ENCODE data around the gene CDK14. TPM values are rescaled to one million over a fixed set of nuclear protein-coding genes. Genes with fewer than 3 reads are reported as not detected.

Gene CDK14
- total and polyA plus RNA-seq, 2 donors (not counting 3 experiments of a cell fraction or from before 2014, with no cell fraction given) = 5.5 to 34.2 TPM

DNA sequence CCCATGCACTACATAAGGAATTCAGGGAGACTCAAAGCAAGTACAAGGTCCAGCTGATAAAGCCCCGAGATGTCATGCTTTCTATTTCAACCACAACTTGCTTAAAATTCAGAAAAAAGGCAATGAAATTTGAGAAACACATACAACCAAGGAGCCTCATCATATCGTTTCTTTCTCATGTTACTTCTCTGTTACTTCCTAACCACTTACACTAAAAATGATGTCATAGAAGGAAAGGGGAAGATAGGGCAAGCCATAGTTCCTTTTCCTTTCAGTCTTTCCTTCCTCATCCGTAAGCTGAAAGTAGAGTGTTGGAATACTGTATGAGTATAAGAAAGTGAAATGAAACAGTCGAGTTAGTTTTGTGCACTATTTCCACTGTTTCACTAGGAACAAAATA lies 27.9 kb upstream of the CDK14 start:
- intact Hi-C loops (cut with micrococcal nuclease) = no loop called here

DNA sequence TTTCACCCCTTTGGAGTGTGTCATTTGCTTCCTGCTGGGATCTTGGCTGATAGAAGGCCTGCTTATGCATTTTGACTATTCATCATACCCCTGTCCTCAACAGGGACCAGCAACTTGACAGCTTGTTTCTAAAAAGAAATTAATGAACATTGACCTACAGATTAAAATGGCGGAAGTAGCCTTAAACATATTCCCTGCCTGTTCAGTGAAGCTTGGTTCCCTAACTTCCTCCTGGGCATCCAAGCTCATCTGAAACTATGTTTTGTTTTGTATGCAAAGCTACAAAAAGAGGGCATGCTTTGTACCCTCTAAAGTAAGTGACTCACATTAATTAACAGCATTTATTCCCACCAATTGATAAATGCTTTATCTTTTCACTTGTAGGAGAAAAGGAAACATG lies 26.8 kb upstream of the CDK14 start:
- intact Hi-C loops (cut with micrococcal nuclease) = no loop called here
- Histone ChIP-seq H3K27ac (ENCODE audit: insufficient read depth, low read depth, low read length) (no peak overlapping the region), H3K4me1 (ENCODE audit: control insufficient read depth, extremely low read depth, insufficient read depth, low read length) (no peaks in the 10 kb centered on the region), H3K9ac (replicated peaks; ENCODE audit: extremely low read depth, insufficient read depth, low read length) (no peak overlapping the region), H3K9me1 (replicated peaks; ENCODE audit: control insufficient read depth, extremely low read depth, insufficient read depth, low read length) (no peaks in the 10 kb centered on the region), H3K9me3 (replicated peaks; ENCODE audit: control insufficient read depth, insufficient read depth, low read length) (no peaks in the 10 kb centered on the region), H3K4me2 (ENCODE audit: insufficient read depth, low read length) (no peak overlapping the region), H3K36me3 (ENCODE audit: control insufficient read depth in 2 of 2, extremely low read depth in 1 of 2, insufficient read depth in 2 of 2, low read length in 2 of 2) (no peaks in the 10 kb centered on the region), H4K20me1 (replicated peaks; ENCODE audit: control insufficient read depth, extremely low read depth, insufficient read depth, low read length) (no peaks in the 10 kb centered on the region), H3K79me2 (ENCODE audit: control insufficient read depth, insufficient read depth, low read length) (no peaks in the 10 kb centered on the region), H3K4me3 (replicated peaks in 1 of 3; ENCODE audit: insufficient read depth in 1 of 3, low read depth in 1 of 3, low read length in 3 of 3) (no peak overlapping the region), H3K27me3 (ENCODE audit: control insufficient read depth in 2 of 2, insufficient read depth in 2 of 2, low read length in 2 of 2) (peaks cover 0 to 2% of the 10 kb centered on the region in 2 experiments), H2AFZ (ENCODE audit: low read depth, low read length) (no peak overlapping the region)
- no peak for FAIRE-seq
- no TSS peak for BruUV-seq (replicated peaks)
- TF ChIP-seq MYC (IDR thresholded peaks at IDR 0.05; ENCODE audit: low read depth, low read length) (no peak), GATA2 (IDR thresholded peaks at IDR 0.05; ENCODE audit: insufficient read depth, insufficient read length, low read depth, low read length) (no peak), EZH2 (IDR thresholded peaks at IDR 0.05; ENCODE audit: borderline replicate concordance, low read depth, low read length, severe bottlenecking) (no peak), FOS (IDR thresholded peaks at IDR 0.05; ENCODE audit: borderline replicate concordance, insufficient read depth, low read length) (no peak), POLR2AphosphoS5 (IDR thresholded peaks at IDR 0.05; ENCODE audit: insufficient read depth, low read depth, low read length) (no peak), POLR2A (IDR thresholded peaks at IDR 0.05; ENCODE audit: low read depth, low read length) (no peak), JUN (IDR thresholded peaks at IDR 0.05; ENCODE audit: borderline replicate concordance, insufficient read depth, insufficient read length, low read depth) (no peak)
- TF ChIP-seq, protein P1, sequence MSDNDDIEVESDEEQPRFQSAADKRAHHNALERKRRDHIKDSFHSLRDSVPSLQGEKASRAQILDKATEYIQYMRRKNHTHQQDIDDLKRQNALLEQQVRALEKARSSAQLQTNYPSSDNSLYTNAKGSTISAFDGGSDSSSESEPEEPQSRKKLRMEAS (IDR thresholded peaks at IDR 0.05; ENCODE audit: insufficient read depth, insufficient read length) = no peak
- TF ChIP-seq, protein P2, sequence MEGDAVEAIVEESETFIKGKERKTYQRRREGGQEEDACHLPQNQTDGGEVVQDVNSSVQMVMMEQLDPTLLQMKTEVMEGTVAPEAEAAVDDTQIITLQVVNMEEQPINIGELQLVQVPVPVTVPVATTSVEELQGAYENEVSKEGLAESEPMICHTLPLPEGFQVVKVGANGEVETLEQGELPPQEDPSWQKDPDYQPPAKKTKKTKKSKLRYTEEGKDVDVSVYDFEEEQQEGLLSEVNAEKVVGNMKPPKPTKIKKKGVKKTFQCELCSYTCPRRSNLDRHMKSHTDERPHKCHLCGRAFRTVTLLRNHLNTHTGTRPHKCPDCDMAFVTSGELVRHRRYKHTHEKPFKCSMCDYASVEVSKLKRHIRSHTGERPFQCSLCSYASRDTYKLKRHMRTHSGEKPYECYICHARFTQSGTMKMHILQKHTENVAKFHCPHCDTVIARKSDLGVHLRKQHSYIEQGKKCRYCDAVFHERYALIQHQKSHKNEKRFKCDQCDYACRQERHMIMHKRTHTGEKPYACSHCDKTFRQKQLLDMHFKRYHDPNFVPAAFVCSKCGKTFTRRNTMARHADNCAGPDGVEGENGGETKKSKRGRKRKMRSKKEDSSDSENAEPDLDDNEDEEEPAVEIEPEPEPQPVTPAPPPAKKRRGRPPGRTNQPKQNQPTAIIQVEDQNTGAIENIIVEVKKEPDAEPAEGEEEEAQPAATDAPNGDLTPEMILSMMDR (IDR thresholded peaks at IDR 0.05; ENCODE audit: extremely low read depth in 1 of 2, insufficient read depth in 1 of 2, low read depth in 1 of 2, low read length in 2 of 2) = no peak
- DNase-seq (ENCODE audit: low read depth, low spot score) = no peak
- POLR2A ChIA-PET = interaction anchor here (0.6 kb wide), 1 partner anchor 42 kb away, joined by 5 read pairs; no protein-coding TSS in a partner anchor
- CTCF ChIA-PET = no interaction called here
- dilution Hi-C loops (cut with MboI; ENCODE audit: extremely low pct_ligation_motif_present, low sequenced_read_pairs) = no loop called here

More for the DNA sequence above, 27.9 kb upstream of the CDK14 start:
- TF ChIP-seq GATA2 (IDR thresholded peaks at IDR 0.05; ENCODE audit: insufficient read depth, insufficient read length, low read depth, low read length) (no peak), FOS (IDR thresholded peaks at IDR 0.05; ENCODE audit: borderline replicate concordance, insufficient read depth, low read length) (no peak), MYC (IDR thresholded peaks at IDR 0.05; ENCODE audit: low read depth, low read length) (no peak), POLR2AphosphoS5 (IDR thresholded peaks at IDR 0.05; ENCODE audit: insufficient read depth, low read depth, low read length) (no peak), JUN (IDR thresholded peaks at IDR 0.05; ENCODE audit: borderline replicate concordance, insufficient read depth, insufficient read length, low read depth) (no peak), EZH2 (IDR thresholded peaks at IDR 0.05; ENCODE audit: borderline replicate concordance, low read depth, low read length, severe bottlenecking) (no peak)
- H3K9me1 ChIP-seq (replicated peaks; ENCODE audit: control insufficient read depth, extremely low read depth, insufficient read depth, low read length) = no peaks in the 10 kb centered on the region
- H3K4me2 ChIP-seq (ENCODE audit: insufficient read depth, low read length) = no peak overlapping the region
- no peaks in the 10 kb centered on the region for H3K9me3 ChIP-seq (replicated peaks; ENCODE audit: control insufficient read depth, insufficient read depth, low read length)
- BruUV-seq (replicated peaks) = no TSS peak
- ChIA-PET CTCF (no interaction called here), POLR2A (no interaction called here)
- dilution Hi-C loops (cut with MboI; ENCODE audit: extremely low pct_ligation_motif_present, low sequenced_read_pairs) = no loop called here
- no peak overlapping the region for H2AFZ ChIP-seq (ENCODE audit: low read depth, low read length)
- H3K4me1 ChIP-seq (ENCODE audit: control insufficient read depth, extremely low read depth, insufficient read depth, low read length) = no peaks in the 10 kb centered on the region
- H3K27me3 ChIP-seq (ENCODE audit: control insufficient read depth in 2 of 2, insufficient read depth in 2 of 2, low read length in 2 of 2) = peaks cover 0 to 2% of the 10 kb centered on the region in 2 experiments
- H3K9ac ChIP-seq (replicated peaks; ENCODE audit: extremely low read depth, insufficient read depth, low read length) = no peak overlapping the region
- DNase-seq (ENCODE audit: low read depth, low spot score) = no peak
- H4K20me1 ChIP-seq (replicated peaks; ENCODE audit: control insufficient read depth, extremely low read depth, insufficient read depth, low read length) = no peaks in the 10 kb centered on the region
- H3K79me2 ChIP-seq (ENCODE audit: control insufficient read depth, insufficient read depth, low read length) = no peaks in the 10 kb centered on the region
- H3K27ac ChIP-seq (ENCODE audit: insufficient read depth, low read depth, low read length) = no peak overlapping the region
- no peaks in the 10 kb centered on the region for H3K36me3 ChIP-seq (ENCODE audit: control insufficient read depth in 2 of 2, extremely low read depth in 1 of 2, insufficient read depth in 2 of 2, low read length in 2 of 2)
- no peak for FAIRE-seq
- H3K4me3 ChIP-seq (replicated peaks in 1 of 3; ENCODE audit: insufficient read depth in 1 of 3, low read depth in 1 of 3, low read length in 3 of 3) = no peak overlapping the region
